GM12874 (cell line): ENCODE measurements around the gene SMARCAL1.

ENCODE experiments used
- TF ChIP-seq, protein P1 (sequence below): IDR thresholded peaks from 2 replicates; pipeline ENCODE4 v1.5.1; 2011; ENCODE audit warnings: low read depth, mild to moderate bottlenecking, control low read depth, low read length, moderate library complexity; ENCODE audit not compliant: insufficient read depth

Gene SMARCAL1

DNA sequence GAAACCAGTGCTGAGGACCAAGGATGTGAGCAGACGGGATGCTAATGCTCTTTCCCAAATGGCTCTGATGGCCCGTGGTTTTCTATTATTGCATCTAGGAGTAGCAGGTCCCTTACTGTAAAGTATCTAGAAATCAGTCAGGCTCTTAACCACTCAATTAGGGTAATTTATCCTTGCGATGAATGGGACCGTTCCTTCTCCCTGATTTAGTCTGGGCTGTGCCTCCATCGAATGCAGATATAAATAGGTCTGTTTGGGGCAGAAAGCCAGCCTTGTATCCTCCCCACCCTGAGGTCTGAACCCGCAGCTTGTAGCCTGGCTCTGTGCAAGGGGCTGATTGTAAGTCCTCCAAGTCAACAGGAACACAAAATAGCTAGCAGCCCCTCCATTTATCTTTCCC, 9.5 kb upstream of the SMARCAL1 start:
- TF ChIP-seq, protein P1, sequence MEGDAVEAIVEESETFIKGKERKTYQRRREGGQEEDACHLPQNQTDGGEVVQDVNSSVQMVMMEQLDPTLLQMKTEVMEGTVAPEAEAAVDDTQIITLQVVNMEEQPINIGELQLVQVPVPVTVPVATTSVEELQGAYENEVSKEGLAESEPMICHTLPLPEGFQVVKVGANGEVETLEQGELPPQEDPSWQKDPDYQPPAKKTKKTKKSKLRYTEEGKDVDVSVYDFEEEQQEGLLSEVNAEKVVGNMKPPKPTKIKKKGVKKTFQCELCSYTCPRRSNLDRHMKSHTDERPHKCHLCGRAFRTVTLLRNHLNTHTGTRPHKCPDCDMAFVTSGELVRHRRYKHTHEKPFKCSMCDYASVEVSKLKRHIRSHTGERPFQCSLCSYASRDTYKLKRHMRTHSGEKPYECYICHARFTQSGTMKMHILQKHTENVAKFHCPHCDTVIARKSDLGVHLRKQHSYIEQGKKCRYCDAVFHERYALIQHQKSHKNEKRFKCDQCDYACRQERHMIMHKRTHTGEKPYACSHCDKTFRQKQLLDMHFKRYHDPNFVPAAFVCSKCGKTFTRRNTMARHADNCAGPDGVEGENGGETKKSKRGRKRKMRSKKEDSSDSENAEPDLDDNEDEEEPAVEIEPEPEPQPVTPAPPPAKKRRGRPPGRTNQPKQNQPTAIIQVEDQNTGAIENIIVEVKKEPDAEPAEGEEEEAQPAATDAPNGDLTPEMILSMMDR: no peak

DNA sequence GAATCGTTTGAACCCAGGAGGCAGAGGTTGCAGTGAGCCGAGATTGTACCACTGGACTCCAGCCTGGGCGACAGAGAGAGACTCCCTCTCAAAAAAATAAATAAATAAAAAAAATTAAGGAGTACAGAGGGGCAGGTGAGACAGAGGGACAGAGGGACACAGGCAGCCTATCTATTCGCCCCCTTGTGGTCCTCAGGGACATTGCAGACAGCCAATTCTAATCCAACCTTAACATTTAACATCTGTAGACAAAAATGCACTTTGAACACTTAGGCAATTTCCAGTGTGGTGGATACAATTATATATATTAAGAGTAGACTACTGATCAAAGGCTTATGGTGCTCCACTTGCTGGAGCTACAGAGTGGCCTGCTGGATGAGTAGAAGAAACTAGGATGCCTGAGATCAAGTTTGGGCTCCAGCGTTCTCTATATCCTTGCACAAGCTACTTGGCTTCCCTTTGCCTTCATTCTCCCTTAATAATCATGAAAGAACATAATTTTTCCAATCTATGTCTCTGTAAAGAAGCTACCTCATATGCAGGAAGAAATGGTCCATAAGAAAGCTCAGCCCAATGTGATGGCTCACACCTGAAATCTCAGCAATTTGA, 8.2 kb upstream of the SMARCAL1 start:
- TF ChIP-seq, protein P1: peak; percentile 83

DNA sequence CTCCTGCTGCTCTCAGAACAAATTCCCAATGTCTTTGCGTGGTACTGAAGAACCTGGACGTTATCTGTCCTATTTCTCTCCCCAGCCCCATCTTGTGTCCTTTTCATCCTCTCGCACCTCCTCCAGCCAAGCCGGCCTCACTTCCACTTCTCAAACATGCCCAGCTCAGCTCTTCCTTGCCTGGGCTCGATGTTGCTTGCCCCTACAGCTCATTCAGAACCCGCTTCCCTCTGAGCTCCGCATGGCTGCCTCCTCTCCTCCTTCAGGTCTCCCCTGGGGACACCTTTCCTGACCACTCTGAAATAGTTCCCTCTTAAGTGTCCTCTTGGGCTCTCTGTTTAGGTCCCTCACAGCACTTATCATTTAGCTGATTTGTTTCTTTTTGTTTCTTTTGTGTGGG, 6.7 kb upstream of the SMARCAL1 start:
- TF ChIP-seq, protein P1: no peak

- TF ChIP-seq, protein P1: no peak
Observed at GRCh38 chr2:216406826-216407225, 5.5 kb upstream of the SMARCAL1 start.

DNA sequence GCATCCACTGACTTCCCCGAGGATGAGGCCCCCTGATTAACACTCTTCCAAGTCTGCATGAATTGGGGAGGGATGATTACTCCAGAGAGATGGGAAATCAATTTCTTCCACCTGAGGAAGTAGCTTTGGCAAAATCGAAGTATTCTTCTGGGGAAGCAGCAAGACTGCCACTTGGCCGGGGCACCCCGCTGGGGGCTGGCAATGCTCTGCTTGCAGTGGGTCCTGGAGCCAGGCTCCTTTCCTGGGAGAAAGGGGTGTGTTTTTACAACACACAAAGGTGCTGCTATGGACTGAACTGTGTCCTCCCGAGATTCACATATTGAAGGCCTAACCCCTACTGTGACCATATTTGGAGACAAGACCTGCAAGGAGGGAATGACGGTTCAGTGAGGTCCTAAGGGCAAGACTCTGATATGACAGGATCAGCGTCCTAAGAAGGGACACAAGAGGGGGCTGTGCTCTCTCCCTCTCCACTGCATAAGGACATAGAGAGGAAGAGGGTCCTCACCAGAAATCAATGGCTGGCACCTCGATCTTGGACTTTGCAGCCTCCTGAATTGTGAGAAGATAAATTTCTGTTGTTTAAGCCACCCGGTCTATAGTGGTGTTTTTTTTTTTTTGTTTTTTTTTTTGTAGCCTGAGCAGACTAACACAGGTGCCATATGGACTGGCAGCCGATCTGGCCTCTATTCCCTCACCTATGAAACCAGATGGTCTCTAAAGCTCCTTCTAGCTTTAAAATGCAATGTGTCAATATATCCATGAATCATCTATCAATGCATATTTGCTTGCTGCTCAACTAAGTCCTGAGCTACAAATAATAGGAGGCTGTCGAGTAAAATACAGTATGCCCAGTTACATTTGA, 3.6 kb upstream of the SMARCAL1 start:
- TF ChIP-seq, protein P1: no peak

- TF ChIP-seq, protein P1: no peak
Observed at GRCh38 chr2:216410550-216410949, 1.7 kb upstream of the SMARCAL1 start.

- TF ChIP-seq, protein P1: no peak
Observed at GRCh38 chr2:216413882-216414281, 1.6 kb downstream of the SMARCAL1 start.
